B cell (primary cell): ENCODE measurements around the gene ADGRE2.
"Not testable (repeated sequence)": the region's sequence is repeated elsewhere in the genome, so short reads cannot be mapped to it uniquely, and the experiment has no call there.

Experiments used
- EZH2 ChIP-seq: IDR thresholded peaks from 2 replicates; pipeline ENCODE4 v1.6.1; 2012; ENCODE audit warnings: borderline replicate concordance, low read depth, mild to moderate bottlenecking, moderate library complexity, low read length; ENCODE audit not compliant: insufficient read depth, poor library complexity, severe bottlenecking
- TF ChIP-seq, protein P1 (sequence below): fragments of 200-600 bp; IDR thresholded peaks from one replicate; pipeline ENCODE4 v1.8.0; 2022; ENCODE audit warnings: antibody characterized with exemption, mild to moderate bottlenecking

DNA sequence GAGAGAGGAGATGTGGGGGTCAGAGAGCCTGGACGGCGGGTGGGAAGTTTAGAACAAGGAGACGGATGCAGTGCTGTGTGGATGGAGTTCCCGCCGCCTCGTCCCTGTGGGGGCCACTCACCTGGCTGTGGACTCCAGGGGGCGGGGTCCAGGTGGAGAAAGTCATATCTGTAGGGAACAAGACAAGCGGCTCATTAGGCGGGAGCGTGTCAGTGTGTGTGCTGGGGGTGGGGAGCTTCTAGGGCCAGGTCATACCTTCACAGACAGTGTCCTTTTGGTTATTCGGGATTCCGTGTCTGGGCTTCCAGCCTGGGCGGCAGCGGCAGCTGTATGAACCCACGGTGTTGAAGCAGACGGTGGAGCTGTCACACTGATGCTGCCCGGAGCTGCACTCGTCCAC is 13.0 kb downstream of the ADGRE2 start:
- TF ChIP-seq, protein P1, sequence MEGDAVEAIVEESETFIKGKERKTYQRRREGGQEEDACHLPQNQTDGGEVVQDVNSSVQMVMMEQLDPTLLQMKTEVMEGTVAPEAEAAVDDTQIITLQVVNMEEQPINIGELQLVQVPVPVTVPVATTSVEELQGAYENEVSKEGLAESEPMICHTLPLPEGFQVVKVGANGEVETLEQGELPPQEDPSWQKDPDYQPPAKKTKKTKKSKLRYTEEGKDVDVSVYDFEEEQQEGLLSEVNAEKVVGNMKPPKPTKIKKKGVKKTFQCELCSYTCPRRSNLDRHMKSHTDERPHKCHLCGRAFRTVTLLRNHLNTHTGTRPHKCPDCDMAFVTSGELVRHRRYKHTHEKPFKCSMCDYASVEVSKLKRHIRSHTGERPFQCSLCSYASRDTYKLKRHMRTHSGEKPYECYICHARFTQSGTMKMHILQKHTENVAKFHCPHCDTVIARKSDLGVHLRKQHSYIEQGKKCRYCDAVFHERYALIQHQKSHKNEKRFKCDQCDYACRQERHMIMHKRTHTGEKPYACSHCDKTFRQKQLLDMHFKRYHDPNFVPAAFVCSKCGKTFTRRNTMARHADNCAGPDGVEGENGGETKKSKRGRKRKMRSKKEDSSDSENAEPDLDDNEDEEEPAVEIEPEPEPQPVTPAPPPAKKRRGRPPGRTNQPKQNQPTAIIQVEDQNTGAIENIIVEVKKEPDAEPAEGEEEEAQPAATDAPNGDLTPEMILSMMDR = not testable (repeated sequence)
- not testable (repeated sequence) for TF ChIP-seq EZH2
